Epithelial cell of proximal tubule (primary cell): ENCODE data around the gene EML6. TPM values are rescaled to one million over a fixed set of nuclear protein-coding genes. Genes with fewer than 3 reads are reported as not detected.

Experiments
- DNase-seq: peaks from one replicate; pipeline ENCODE4 v3.0.0-alpha.2; 2011; ENCODE audit warnings: low read depth
- H3K4me3 ChIP-seq: 2 replicates; pipeline ENCODE4 v1.5.1; 2011; ENCODE audit warnings: low read depth, mild to moderate bottlenecking, low read length
- total RNA-seq: library from RNA; depleted of rRNA; stranded (reverse); fragments of >200 nt; gene quantifications from 2 replicates; pipeline ENCODE4 v1.2.3, GENCODE V29; 2015
- TF ChIP-seq, protein P1 (sequence below): conservative IDR thresholded peaks from 2 replicates; pipeline ENCODE4 v1.5.1; 2012; ENCODE audit warnings: low read depth, mild to moderate bottlenecking, low read length

Gene EML6
- total RNA-seq, 1 donor from 2014 or later: 3.7 TPM

DNA sequence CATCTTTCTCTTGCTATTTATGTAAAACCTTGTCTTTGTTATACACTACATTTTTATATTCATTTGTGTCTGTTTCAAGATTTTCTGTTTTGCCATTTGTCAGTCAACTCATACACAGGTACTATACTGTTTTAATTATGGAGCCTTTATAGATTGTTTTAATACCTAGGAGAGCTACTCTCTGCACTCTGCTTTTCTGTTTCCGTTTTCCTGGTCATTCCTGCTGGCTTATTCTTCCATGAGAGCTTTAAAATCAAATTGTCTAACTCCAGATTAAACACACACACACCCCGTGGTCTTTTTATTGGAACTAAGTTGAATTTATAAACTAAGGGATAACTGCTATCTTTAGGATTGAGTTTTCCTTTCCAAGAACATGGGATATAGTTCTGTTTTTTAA, 165.6 kb downstream of the EML6 start:
- TF ChIP-seq, protein P1, sequence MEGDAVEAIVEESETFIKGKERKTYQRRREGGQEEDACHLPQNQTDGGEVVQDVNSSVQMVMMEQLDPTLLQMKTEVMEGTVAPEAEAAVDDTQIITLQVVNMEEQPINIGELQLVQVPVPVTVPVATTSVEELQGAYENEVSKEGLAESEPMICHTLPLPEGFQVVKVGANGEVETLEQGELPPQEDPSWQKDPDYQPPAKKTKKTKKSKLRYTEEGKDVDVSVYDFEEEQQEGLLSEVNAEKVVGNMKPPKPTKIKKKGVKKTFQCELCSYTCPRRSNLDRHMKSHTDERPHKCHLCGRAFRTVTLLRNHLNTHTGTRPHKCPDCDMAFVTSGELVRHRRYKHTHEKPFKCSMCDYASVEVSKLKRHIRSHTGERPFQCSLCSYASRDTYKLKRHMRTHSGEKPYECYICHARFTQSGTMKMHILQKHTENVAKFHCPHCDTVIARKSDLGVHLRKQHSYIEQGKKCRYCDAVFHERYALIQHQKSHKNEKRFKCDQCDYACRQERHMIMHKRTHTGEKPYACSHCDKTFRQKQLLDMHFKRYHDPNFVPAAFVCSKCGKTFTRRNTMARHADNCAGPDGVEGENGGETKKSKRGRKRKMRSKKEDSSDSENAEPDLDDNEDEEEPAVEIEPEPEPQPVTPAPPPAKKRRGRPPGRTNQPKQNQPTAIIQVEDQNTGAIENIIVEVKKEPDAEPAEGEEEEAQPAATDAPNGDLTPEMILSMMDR: no peak
- H3K4me3 ChIP-seq: no peak overlapping the region
- no peak for DNase-seq

DNA sequence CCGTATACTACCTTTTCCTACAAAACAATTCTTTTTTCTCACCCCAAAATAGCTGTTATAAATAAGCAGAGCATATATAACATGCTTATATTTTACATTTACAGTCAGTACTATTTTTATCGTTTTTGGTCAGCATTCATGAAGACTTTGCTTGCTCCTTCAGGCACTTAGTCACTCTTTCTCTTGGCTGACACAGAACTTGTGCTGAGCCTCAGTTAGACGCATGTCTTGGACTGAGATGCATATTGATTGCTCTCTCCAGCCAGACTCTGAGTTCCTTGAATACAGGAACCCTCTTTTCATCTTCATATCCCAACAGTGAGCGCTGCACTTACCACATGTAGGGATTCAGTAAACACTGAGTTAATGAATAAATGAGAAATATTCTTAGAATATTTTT, 168.4 kb downstream of the EML6 start:
- no peak for DNase-seq
- TF ChIP-seq, protein P1: no peak
- no peak overlapping the region for H3K4me3 ChIP-seq

DNA sequence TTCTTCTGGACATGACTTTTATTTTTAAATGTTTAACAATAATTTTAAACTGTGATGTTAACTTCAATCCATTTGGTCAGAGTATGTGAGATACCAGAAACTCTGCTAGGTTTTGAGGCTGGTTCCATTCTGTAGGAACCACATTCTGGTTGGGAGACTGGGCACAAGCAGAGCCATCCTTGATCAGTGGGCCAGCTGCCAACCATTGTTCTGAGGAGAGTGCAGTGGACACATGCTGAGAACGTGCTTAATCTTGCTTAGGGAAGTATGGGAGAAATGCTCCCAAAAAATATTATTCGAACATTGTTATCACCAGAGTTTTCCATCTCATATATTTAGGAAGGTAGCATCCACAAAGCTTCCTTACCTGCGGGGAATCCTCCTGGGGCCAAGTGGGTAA, 171.0 kb downstream of the EML6 start:
- DNase-seq: no peak
- TF ChIP-seq, protein P1: no peak
- no peak overlapping the region for H3K4me3 ChIP-seq

DNA sequence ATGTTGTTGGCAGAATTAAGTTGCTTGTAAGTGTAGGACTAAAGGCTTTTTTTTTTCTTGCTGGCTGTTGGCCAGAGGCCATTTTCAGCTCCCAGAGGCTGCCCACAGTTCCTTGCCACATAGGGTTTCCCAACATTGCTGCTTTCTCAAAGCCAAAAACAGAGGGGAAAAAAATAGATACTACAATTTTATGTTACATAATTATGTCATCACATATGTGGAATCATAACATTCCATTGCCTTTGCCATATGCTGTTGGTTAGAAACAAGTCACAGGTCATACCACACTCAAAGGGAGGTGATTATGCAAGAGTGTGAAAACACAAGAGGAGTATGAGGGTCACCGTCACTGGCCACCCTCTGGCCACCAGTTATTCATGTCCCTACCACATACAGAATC, 172.3 kb downstream of the EML6 start:
- DNase-seq: no peak
- H3K4me3 ChIP-seq: no peak overlapping the region
- TF ChIP-seq, protein P1: no peak

DNA sequence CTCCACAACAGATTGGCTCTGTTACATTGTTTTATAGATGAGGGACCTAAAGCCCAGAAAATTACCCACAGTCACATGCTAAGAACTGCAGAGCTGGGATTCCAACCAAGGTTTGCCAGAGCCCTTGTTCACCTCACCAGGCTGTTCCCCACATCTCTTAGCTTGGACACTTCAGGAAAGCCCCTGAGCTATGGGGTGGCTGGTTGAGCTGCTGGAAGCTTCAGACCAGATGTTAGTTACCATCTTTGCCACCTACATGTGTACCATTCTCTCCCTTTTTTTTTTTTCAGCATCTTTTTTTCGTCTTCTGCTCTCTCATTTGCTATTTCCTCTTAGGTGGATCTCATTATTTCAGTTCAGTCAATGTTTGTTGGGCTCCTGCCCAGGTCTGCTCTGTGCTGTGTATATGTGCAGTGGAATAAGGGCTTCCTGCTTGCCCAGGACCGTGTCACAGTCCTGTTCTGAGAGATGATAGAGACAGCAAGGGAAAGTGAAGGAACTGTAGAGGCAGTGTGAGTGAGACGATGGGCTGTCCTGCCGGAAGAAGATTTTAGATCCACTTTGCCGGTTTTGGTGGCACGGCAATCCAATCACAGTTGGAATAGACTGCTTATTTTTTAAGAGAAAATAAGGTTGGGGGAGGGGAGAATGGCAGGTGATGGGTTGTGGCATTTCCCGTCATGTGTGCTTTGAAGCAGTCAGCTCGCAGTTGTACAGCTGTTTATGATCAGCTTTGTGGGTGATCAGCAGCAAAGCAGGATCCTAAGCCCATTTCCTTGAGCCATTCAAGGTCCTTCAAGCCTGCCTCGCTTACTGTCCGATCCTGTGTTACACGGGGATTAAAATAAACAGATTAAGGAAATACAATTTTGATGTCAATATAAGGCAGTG, 174.2 kb downstream of the EML6 start:
- no peak for DNase-seq
- TF ChIP-seq, protein P1: no peak
- no peak overlapping the region for H3K4me3 ChIP-seq

DNA sequence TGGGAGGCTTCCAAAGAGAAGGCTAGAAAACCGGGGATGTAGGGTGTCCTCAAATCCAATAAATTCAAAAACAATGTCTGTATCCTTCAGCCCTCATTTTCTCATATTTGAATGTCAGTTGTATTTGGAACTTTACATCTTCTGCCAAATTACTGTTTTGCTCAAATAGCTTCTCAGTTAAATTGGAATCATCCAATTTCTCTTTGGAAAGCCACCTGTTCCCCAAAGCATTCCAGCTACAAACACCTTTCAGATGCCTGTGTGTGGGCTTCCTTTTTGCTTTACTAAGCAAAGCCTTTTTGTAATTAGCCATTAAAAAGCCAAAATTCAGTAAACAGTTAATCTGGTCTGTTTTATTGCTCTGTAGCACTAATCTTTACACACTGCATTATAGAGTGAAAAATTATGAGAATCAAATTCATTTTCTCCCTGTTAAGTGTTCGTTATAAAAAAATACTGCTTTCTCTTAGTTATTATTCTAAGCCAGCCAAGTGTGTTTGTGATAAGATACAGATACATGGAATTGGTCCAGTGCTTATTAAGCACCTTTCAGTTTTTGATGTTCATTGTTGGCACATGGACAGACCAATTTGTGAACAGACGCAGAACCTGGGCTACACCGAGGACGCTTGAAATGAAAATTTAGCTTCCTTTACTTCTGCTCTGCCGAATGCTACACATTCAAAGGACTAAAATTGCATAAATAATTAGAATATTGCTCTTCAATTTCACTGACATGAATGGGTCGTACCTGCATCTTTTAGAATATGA, 175.2 kb downstream of the EML6 start:
- no peak overlapping the region for H3K4me3 ChIP-seq
- DNase-seq: no peak
- TF ChIP-seq, protein P1: no peak
